KMS-11 (cell line): ENCODE measurements around the gene DAP.
A peak's percentile ranks its signal among the peaks of the same experiment; 100 is the strongest.

Source experiments
- H2AFZ ChIP-seq: fragments of 200-600 bp; sonication (generic); 2 replicates; pipeline ENCODE4 v1.6.1; 2016; ENCODE audit warnings: antibody characterized with exemption, mixed run types, low read depth
- H3K27ac ChIP-seq: fragments of 200-600 bp; sonication (generic); 2 replicates; pipeline ENCODE4 v1.6.1; 2016; ENCODE audit warnings: mild to moderate bottlenecking, mixed run types
- H3K27me3 ChIP-seq: fragments of 200-600 bp; sonication (generic); 2 replicates; pipeline ENCODE4 v1.6.1; 2017; ENCODE audit warnings: mild to moderate bottlenecking, low read depth, mixed run types, moderate library complexity; ENCODE audit not compliant: insufficient read depth
- H3K36me3 ChIP-seq: fragments of 200-600 bp; sonication (generic); 2 replicates; pipeline ENCODE4 v1.6.1; 2017; ENCODE audit warnings: mild to moderate bottlenecking, mixed run types; ENCODE audit not compliant: insufficient read depth
- H3K4me1 ChIP-seq: fragments of 200-600 bp; sonication (generic); 2 replicates; pipeline ENCODE4 v1.6.1; 2016; ENCODE audit warnings: mild to moderate bottlenecking, low read depth, mixed run types; ENCODE audit not compliant: poor library complexity, severe bottlenecking
- H3K4me2 ChIP-seq: fragments of 200-600 bp; sonication (generic); 2 replicates; pipeline ENCODE4 v1.7.0; 2016; ENCODE audit warnings: mild to moderate bottlenecking, mixed run types
- H3K4me3 ChIP-seq: fragments of 200-600 bp; sonication (generic); IDR thresholded peaks from 2 replicates; pipeline ENCODE4 v1.6.1; 2017; ENCODE audit warnings: low read depth, low read length, mixed read lengths; ENCODE audit not compliant: insufficient read depth
- H3K79me2 ChIP-seq: fragments of 200-600 bp; sonication (generic); 2 replicates; pipeline ENCODE4 v1.6.1; 2016; ENCODE audit warnings: low read depth, mixed run types; ENCODE audit not compliant: insufficient read depth
- H3K9ac ChIP-seq: fragments of 200-600 bp; sonication (generic); 2 replicates; pipeline ENCODE4 v1.6.1; 2016; ENCODE audit warnings: mild to moderate bottlenecking, mixed run types
- H4K20me1 ChIP-seq: fragments of 200-600 bp; sonication (generic); 2 replicates; pipeline ENCODE4 v1.6.1; 2016; ENCODE audit warnings: mild to moderate bottlenecking, mixed run types; ENCODE audit not compliant: insufficient read depth
- TF ChIP-seq, protein P1 (sequence below): fragments of 200-600 bp; sonication (generic); conservative IDR thresholded peaks from 2 replicates; pipeline ENCODE4 v1.6.1; 2017; ENCODE audit warnings: low read depth, mild to moderate bottlenecking, antibody characterized with exemption, low read length, moderate library complexity, mixed read lengths

DAP gene, protein sequence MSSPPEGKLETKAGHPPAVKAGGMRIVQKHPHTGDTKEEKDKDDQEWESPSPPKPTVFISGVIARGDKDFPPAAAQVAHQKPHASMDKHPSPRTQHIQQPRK

DNA sequence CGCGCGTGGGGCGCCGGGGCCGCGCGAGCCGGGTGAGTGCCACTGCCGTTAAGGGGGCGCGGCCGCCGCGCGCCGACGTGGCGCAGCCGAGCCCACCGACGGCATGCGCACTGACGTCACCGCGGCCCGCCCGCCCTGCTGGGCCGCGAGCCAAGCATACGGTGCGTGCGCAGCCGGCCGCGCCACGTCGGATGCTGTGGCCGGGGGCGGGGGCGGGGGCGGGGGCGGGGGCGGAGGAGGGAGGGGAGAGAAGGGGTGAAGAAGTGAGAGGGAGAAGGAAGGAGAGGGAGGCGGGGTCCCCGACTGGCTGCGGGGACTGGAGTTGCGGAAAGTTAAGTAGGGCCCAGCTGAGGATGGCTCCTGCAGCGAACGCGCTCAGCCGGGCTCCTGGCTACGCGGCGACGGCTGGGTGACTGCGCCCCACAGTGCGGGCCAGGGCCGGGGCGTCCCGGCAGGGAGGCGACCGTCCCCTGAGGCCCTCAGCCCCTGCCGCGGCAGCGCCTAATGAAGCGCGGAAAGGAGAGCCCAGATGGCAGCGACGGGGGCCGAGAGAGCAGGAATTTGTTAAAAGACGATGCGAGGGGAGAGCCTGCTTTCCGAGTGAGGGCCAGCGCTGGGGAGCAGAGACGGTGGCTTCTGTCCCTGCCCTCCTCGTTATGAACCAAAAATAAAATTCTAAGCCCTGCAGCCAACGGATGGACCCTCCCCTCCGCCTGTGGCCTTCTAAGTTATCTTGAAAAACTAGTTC is at the start of gene DAP:
TSS of gene DAP (minus strand) at position 50 of the 748 bp plus-strand sequence. CDS start 166 bp downstream, outside the sequence.
- H3K27me3 ChIP-seq, result no peaks in the 10 kb centered on the region
- no peaks in the 10 kb centered on the region for H3K36me3 ChIP-seq
- peaks cover 41% of the 10 kb centered on the region for H3K4me1 ChIP-seq
- H3K27ac ChIP-seq, result peak within 1 kb of the TSS; percentile 51
- TF ChIP-seq, protein P1, sequence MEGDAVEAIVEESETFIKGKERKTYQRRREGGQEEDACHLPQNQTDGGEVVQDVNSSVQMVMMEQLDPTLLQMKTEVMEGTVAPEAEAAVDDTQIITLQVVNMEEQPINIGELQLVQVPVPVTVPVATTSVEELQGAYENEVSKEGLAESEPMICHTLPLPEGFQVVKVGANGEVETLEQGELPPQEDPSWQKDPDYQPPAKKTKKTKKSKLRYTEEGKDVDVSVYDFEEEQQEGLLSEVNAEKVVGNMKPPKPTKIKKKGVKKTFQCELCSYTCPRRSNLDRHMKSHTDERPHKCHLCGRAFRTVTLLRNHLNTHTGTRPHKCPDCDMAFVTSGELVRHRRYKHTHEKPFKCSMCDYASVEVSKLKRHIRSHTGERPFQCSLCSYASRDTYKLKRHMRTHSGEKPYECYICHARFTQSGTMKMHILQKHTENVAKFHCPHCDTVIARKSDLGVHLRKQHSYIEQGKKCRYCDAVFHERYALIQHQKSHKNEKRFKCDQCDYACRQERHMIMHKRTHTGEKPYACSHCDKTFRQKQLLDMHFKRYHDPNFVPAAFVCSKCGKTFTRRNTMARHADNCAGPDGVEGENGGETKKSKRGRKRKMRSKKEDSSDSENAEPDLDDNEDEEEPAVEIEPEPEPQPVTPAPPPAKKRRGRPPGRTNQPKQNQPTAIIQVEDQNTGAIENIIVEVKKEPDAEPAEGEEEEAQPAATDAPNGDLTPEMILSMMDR, result no peak
- peaks cover 35% of the 10 kb centered on the region for H3K79me2 ChIP-seq
- H2AFZ ChIP-seq, result peak within 1 kb of the TSS; percentile 66
- H4K20me1 ChIP-seq, result no peaks in the 10 kb centered on the region
- peak within 1 kb of the TSS; percentile 74 for H3K9ac ChIP-seq
- no peak within 1 kb of the TSS for H3K4me3 ChIP-seq
- H3K4me2 ChIP-seq, result peak within 1 kb of the TSS; percentile 85

DNA sequence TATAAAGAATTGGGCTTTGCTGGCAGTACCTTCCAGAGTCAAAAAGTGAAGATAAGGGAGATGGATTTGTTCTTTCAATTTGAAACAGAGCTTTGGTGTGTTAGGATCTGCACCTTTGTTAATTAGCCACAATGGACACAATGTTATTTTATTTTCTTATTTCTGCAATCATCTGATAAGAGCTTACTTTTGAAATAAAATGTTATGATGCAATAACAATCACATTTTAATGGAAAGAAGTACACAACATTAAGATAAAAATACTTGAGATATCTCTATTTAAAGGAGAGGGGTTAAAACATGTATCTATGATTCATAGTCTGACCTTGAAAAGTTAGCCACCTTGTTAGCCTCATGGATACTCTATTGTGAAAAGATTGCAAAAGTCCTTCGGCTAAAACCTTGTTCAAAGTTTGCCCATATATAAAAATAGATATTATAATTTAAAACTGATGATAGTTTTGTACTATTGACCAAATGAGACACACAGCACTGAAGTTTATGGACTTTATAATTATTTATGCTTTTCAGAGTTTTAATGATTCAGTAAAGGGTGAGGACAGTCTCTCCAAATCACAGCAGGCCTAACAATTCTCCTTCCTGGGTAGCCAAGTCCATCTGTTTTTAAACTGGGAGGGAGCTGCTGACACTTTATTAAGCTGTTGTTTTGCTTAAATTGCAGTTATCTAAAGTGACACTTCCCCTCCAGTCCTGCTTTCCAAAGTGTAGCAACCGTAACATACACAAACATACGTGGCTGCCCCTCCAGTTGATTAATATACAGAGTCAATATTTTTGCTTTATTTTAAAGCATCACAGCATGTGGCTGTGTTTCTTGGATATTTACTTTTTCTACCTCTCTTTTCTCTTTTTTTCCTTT is 47.6 kb upstream of the DAP start:
- H4K20me1 ChIP-seq, result no peaks in the 10 kb centered on the region
- H3K4me3 ChIP-seq, result no peak overlapping the region
- H3K9ac ChIP-seq, result no peak overlapping the region
- H3K27me3 ChIP-seq, result no peaks in the 10 kb centered on the region
- peaks cover 1% of the 10 kb centered on the region for H3K4me1 ChIP-seq
- H3K27ac ChIP-seq, result no peak overlapping the region
- no peak overlapping the region for H3K4me2 ChIP-seq
- no peak overlapping the region for H2AFZ ChIP-seq
- TF ChIP-seq, protein P1, result no peak
- H3K79me2 ChIP-seq, result no peaks in the 10 kb centered on the region
- H3K36me3 ChIP-seq, result no peaks in the 10 kb centered on the region

DNA sequence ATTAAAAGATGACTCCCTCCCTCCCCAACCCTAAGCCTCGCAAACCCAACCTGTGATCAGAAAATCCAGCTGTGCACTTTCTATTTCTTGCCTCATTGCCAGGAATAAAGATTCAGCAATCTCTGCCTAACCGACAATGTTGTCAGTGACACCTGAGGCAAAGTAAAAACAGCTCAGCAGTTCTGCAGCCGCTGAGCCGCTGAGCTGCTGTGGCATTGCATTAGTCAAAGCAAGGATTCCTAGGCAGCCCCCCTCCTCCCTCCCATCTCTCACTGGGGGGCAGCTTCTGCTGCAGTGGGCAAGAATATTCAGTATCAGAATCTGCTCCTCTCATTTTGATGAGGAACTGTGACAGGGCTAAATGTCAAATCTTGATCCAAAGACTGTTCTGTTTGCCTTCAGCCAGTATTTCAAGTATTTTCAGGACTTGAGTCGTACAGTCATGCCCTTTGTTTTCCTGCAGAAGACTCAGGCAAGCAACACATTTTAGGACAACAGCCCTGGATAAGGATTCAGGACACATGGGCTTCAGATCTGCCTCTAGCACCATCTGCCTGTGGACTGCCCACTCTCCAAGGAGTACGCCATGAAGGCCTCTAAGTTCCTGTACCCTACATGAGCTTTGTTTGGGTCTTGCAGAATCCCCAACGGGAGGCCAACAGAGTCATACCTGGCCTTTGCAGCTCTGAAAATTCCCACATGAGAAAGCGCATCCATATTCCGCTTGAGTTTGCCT is 41.1 kb upstream of the DAP start:
- Histone ChIP-seq H3K9ac (no peak overlapping the region; the same call in 1 of the 2 replicates), H4K20me1 (no peaks in the 10 kb centered on the region), H3K4me1 (peaks cover 40% of the 10 kb centered on the region), H2AFZ (peak overlapping the region; percentile 23; the same call in 1 of the 2 replicates), H3K27me3 (no peaks in the 10 kb centered on the region), H3K36me3 (no peaks in the 10 kb centered on the region), H3K27ac (peak overlapping the region; percentile 32), H3K79me2 (no peaks in the 10 kb centered on the region), H3K4me3 (no peak overlapping the region), H3K4me2 (peak overlapping the region; percentile 60)
- TF ChIP-seq, protein P1, result no peak

DNA sequence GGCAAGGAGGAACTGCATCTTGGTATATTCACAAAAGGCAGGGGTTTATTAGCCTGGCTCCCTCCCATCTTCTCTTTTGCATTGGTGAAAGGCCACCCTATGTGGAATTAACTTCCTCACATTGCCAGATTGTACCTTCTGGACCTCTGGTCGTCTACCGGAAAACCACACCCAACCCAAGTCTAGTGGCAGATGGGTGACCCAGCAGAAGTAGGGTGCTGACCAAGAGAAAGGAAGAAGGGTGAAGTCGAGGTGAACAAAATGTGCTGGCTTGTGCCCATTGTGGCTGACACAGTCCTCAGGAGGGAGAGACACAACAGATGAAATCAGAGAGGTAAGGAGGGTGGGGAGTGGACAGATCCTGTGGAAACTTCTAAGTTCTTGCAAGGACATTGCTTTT is 39.8 kb upstream of the DAP start:
- Histone ChIP-seq H3K4me2 (peak overlapping the region; percentile 60), H3K27ac (peak overlapping the region; percentile 32; the same call in 1 of the 2 replicates), H3K9ac (no peak overlapping the region), H3K4me1 (peaks cover 40% of the 10 kb centered on the region), H2AFZ (peak overlapping the region; percentile 32; the same call in 1 of the 2 replicates), H3K36me3 (no peaks in the 10 kb centered on the region), H3K79me2 (no peaks in the 10 kb centered on the region), H3K27me3 (no peaks in the 10 kb centered on the region), H3K4me3 (no peak overlapping the region), H4K20me1 (no peaks in the 10 kb centered on the region)
- TF ChIP-seq, protein P1, result no peak
